GM12872 (cell line): Measurements from ENCODE around the gene TYSND1.

Experiments used
- TF ChIP-seq, protein P1 (sequence below): IDR thresholded peaks from 3 replicates; pipeline ENCODE4 v1.5.1; 2011; ENCODE audit warnings: low read depth, mild to moderate bottlenecking, low read length, moderate library complexity; ENCODE audit not compliant: insufficient read depth

TYSND1 gene

DNA sequence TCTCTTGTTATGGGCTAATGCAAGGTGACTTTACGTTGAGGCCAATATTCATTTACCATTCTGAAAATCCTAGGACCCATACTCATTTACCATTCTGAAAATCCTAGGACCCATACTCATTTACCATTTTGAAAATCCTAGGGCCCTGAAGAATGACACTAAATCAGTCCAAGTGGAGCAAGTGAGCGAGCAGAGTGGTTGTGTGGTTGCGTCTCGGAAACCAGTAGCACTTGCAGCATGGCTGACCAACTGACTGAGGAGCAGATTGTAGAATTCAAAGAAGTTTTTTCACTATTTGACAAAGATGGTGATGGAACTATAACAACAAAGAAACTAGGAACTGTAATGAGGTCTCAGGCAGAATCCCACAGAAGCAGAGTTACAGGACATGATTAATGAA, 16.9 kb upstream of the TYSND1 start:
- TF ChIP-seq, protein P1, sequence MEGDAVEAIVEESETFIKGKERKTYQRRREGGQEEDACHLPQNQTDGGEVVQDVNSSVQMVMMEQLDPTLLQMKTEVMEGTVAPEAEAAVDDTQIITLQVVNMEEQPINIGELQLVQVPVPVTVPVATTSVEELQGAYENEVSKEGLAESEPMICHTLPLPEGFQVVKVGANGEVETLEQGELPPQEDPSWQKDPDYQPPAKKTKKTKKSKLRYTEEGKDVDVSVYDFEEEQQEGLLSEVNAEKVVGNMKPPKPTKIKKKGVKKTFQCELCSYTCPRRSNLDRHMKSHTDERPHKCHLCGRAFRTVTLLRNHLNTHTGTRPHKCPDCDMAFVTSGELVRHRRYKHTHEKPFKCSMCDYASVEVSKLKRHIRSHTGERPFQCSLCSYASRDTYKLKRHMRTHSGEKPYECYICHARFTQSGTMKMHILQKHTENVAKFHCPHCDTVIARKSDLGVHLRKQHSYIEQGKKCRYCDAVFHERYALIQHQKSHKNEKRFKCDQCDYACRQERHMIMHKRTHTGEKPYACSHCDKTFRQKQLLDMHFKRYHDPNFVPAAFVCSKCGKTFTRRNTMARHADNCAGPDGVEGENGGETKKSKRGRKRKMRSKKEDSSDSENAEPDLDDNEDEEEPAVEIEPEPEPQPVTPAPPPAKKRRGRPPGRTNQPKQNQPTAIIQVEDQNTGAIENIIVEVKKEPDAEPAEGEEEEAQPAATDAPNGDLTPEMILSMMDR: no peak

- TF ChIP-seq, protein P1: no peak
Observed at GRCh38 chr10:70162892-70163201, 16.3 kb upstream of the TYSND1 start.

DNA sequence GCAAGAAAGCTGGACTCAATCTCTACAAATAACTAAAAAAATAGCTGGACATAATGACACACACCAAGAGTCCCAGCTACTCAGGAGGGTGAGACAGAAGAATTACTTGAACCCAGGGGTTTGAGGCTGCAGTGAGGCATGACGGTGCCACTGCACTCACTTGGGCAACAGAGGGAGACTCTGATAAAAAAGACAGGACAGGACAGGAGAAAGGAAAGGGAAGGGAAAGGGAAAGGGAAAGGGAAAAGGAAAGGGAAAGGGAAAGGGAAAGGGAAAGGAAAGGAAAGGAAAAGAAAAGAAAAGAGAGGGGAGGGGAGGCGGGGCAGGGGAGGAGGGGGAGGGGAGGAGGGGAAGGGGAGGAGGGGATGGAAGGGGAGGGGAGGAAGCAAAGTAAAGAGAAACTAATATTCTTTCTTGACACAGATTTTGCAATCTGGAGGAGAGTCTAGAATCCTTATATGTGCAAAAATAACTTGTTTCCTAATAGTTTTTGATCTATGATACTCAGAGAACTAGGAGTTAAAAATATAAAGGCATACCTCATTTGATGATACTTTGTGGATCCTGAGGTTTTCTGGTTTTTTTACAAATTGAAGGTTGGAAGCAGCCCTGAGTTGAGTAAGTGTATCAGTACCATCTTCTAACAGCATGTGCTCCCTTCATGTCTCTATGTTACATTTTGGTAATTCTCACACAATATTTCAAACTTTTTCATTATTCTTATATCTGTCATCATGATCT, 15.8 kb upstream of the TYSND1 start:
- TF ChIP-seq, protein P1: no peak

- TF ChIP-seq, protein P1: no peak
Observed at GRCh38 chr10:70160798-70161197, 14.3 kb upstream of the TYSND1 start.

- TF ChIP-seq, protein P1: no peak
Observed at GRCh38 chr10:70158113-70158512, 11.6 kb upstream of the TYSND1 start.

- TF ChIP-seq, protein P1: no peak
Observed at GRCh38 chr10:70155255-70155838, 8.8 kb upstream of the TYSND1 start.

- TF ChIP-seq, protein P1: no peak
Observed at GRCh38 chr10:70148516-70148915, 2.0 kb upstream of the TYSND1 start.
